HUES48 (cell line): ENCODE data around the gene SLC66A3.

Experiments used
- H3K27ac ChIP-seq: one replicate; pipeline ENCODE4 v1.7.0; 2013; ENCODE audit warnings: low read depth, low read length, inconsistent platforms
- H3K27me3 ChIP-seq: 2 replicates; pipeline ENCODE4 v1.6.1; 2013; ENCODE audit warnings: mild to moderate bottlenecking, low read length; ENCODE audit not compliant: control insufficient read depth, insufficient read depth
- H3K36me3 ChIP-seq: 2 replicates; pipeline ENCODE4 v1.6.1; 2013; ENCODE audit warnings: low read length; ENCODE audit not compliant: control insufficient read depth, insufficient read depth
- H3K4me1 ChIP-seq: 2 replicates; pipeline ENCODE4 v1.6.1; 2013; ENCODE audit warnings: mild to moderate bottlenecking, low read length; ENCODE audit not compliant: control insufficient read depth, insufficient read depth
- H3K4me3 ChIP-seq: 2 replicates; pipeline ENCODE4 v1.5.1; 2013; ENCODE audit warnings: mild to moderate bottlenecking, low read depth, low read length
- H3K9ac ChIP-seq: 2 replicates; pipeline ENCODE4 v1.6.1; 2013; ENCODE audit warnings: mild to moderate bottlenecking, low read depth, low read length, moderate library complexity
- H3K9me3 ChIP-seq: 2 replicates; pipeline ENCODE4 v1.6.1; 2013; ENCODE audit warnings: low read length; ENCODE audit not compliant: control insufficient read depth, insufficient read depth

The SLC66A3 gene

GRCh38 chr2:11187083-11187619 lies 31.9 kb downstream of the SLC66A3 start:
- Histone ChIP-seq H3K4me3 (no peak overlapping the region), H3K27ac (no peak overlapping the region), H3K27me3 (no peaks in the 10 kb centered on the region), H3K9ac (no peak overlapping the region), H3K4me1 (no peaks in the 10 kb centered on the region), H3K9me3 (no peaks in the 10 kb centered on the region), H3K36me3 (peaks cover 42% of the 10 kb centered on the region)

- H3K4me1 ChIP-seq = no peaks in the 10 kb centered on the region
- H3K4me3 ChIP-seq = no peak overlapping the region
- H3K9ac ChIP-seq = no peak overlapping the region
- H3K36me3 ChIP-seq = peaks cover 45% of the 10 kb centered on the region
- H3K27ac ChIP-seq = no peak overlapping the region
- H3K27me3 ChIP-seq = no peaks in the 10 kb centered on the region
- no peaks in the 10 kb centered on the region for H3K9me3 ChIP-seq
Measured at GRCh38 chr2:11187731-11188130, 32.5 kb downstream of the SLC66A3 start.

GRCh38 chr2:11196246-11196645 lies 41.0 kb downstream of the SLC66A3 start:
- H3K27me3 ChIP-seq = no peaks in the 10 kb centered on the region
- H3K36me3 ChIP-seq = peaks cover 84% of the 10 kb centered on the region
- no peaks in the 10 kb centered on the region for H3K4me1 ChIP-seq
- H3K4me3 ChIP-seq = no peak overlapping the region
- H3K9me3 ChIP-seq = no peaks in the 10 kb centered on the region
- no peak overlapping the region for H3K9ac ChIP-seq
- no peak overlapping the region for H3K27ac ChIP-seq

GRCh38 chr2:11200651-11201050 lies 45.4 kb downstream of the SLC66A3 start:
- H3K27ac ChIP-seq = no peak overlapping the region
- H3K9ac ChIP-seq = no peak overlapping the region
- H3K4me1 ChIP-seq = no peaks in the 10 kb centered on the region
- H3K36me3 ChIP-seq = peaks cover 63% of the 10 kb centered on the region
- no peak overlapping the region for H3K4me3 ChIP-seq
- H3K9me3 ChIP-seq = no peaks in the 10 kb centered on the region
- H3K27me3 ChIP-seq = no peaks in the 10 kb centered on the region

- Histone ChIP-seq H3K36me3 (peaks cover 54% of the 10 kb centered on the region), H3K27ac (no peak overlapping the region), H3K4me1 (no peaks in the 10 kb centered on the region)
Measured at GRCh38 chr2:11201969-11202368, 46.7 kb downstream of the SLC66A3 start.

GRCh38 chr2:11203480-11203879 lies 48.2 kb downstream of the SLC66A3 start:
- Histone ChIP-seq H3K36me3 (peaks cover 52% of the 10 kb centered on the region), H3K9me3 (no peaks in the 10 kb centered on the region), H3K4me1 (no peaks in the 10 kb centered on the region), H3K4me3 (no peak overlapping the region), H3K9ac (no peak overlapping the region), H3K27me3 (no peaks in the 10 kb centered on the region), H3K27ac (no peak overlapping the region)

More at GRCh38 chr2:11201969-11202368, 46.7 kb downstream of the SLC66A3 start:
- Histone ChIP-seq H3K4me3 (no peak overlapping the region), H3K9me3 (no peaks in the 10 kb centered on the region), H3K27me3 (no peaks in the 10 kb centered on the region), H3K9ac (no peak overlapping the region)

GRCh38 chr2:11208083-11208482 lies 52.8 kb downstream of the SLC66A3 start:
- Histone ChIP-seq H3K27ac (no peak overlapping the region), H3K27me3 (no peaks in the 10 kb centered on the region), H3K4me1 (no peaks in the 10 kb centered on the region), H3K4me3 (no peak overlapping the region), H3K9ac (no peak overlapping the region), H3K36me3 (peaks cover 45% of the 10 kb centered on the region), H3K9me3 (no peaks in the 10 kb centered on the region)

GRCh38 chr2:11212645-11213044 lies 57.4 kb downstream of the SLC66A3 start:
- H3K36me3 ChIP-seq = peaks cover 75% of the 10 kb centered on the region
- no peak overlapping the region for H3K4me3 ChIP-seq
- no peak overlapping the region for H3K9ac ChIP-seq
- no peak overlapping the region for H3K27ac ChIP-seq
- no peaks in the 10 kb centered on the region for H3K4me1 ChIP-seq
- H3K27me3 ChIP-seq = no peaks in the 10 kb centered on the region
- H3K9me3 ChIP-seq = no peaks in the 10 kb centered on the region

GRCh38 chr2:11213090-11213638 lies 57.9 kb downstream of the SLC66A3 start:
- no peak overlapping the region for H3K9ac ChIP-seq
- peaks cover 76% of the 10 kb centered on the region for H3K36me3 ChIP-seq
- H3K27ac ChIP-seq = no peak overlapping the region
- H3K4me1 ChIP-seq = no peaks in the 10 kb centered on the region
- no peaks in the 10 kb centered on the region for H3K27me3 ChIP-seq
- H3K4me3 ChIP-seq = no peak overlapping the region
- no peaks in the 10 kb centered on the region for H3K9me3 ChIP-seq

- H3K4me1 ChIP-seq = no peaks in the 10 kb centered on the region
- peaks cover 80% of the 10 kb centered on the region for H3K36me3 ChIP-seq
- no peak overlapping the region for H3K9ac ChIP-seq
- no peak overlapping the region for H3K4me3 ChIP-seq
- H3K27ac ChIP-seq = no peak overlapping the region
- no peaks in the 10 kb centered on the region for H3K27me3 ChIP-seq
- no peaks in the 10 kb centered on the region for H3K9me3 ChIP-seq
Measured at GRCh38 chr2:11213975-11214374, 58.7 kb downstream of the SLC66A3 start.

- H3K27me3 ChIP-seq = no peaks in the 10 kb centered on the region
- H3K36me3 ChIP-seq = peaks cover 77% of the 10 kb centered on the region
- no peaks in the 10 kb centered on the region for H3K9me3 ChIP-seq
- H3K4me1 ChIP-seq = no peaks in the 10 kb centered on the region
- H3K9ac ChIP-seq = no peak overlapping the region
- H3K27ac ChIP-seq = no peak overlapping the region
- H3K4me3 ChIP-seq = no peak overlapping the region
Measured at GRCh38 chr2:11214770-11215169, 59.5 kb downstream of the SLC66A3 start.
